Stomach (tissue), 4 donors: ENCODE results near the gene COX19.

ENCODE experiments used
- CTCF ChIP-seq, 7 experiments: fragments of 450-650 bp in 4 of 7; fragments of 200-600 bp in 3 of 7; sonication (generic) in 3 of 7; IDR thresholded peaks; one replicate each; pipeline ENCODE4 v1.5.1; 2016 to 2019; ENCODE audit warnings: antibody characterized with exemption in 7 of 7, control low read depth in 2 of 7, mild to moderate bottlenecking in 1 of 7
- EP300 ChIP-seq: sonication (generic); formaldehyde crosslinking; IDR thresholded peaks from one replicate; pipeline ENCODE4 v1.6.1; 2017; ENCODE audit warnings: antibody characterized with exemption
- POLR2A ChIP-seq, 4 donors: fragments of 450-650 bp; IDR thresholded peaks; one replicate each; pipeline ENCODE4 v1.6.1; 2016; ENCODE audit warnings: antibody characterized with exemption in 4 of 4, control low read depth in 2 of 4, mild to moderate bottlenecking in 1 of 4, moderate library complexity in 1 of 4
- POLR2AphosphoS5 ChIP-seq, 3 donors: sonication (generic); formaldehyde crosslinking; IDR thresholded peaks; one replicate each; pipeline ENCODE4 v1.6.1; 2016; ENCODE audit warnings: antibody characterized with exemption in 3 of 3

DNA sequence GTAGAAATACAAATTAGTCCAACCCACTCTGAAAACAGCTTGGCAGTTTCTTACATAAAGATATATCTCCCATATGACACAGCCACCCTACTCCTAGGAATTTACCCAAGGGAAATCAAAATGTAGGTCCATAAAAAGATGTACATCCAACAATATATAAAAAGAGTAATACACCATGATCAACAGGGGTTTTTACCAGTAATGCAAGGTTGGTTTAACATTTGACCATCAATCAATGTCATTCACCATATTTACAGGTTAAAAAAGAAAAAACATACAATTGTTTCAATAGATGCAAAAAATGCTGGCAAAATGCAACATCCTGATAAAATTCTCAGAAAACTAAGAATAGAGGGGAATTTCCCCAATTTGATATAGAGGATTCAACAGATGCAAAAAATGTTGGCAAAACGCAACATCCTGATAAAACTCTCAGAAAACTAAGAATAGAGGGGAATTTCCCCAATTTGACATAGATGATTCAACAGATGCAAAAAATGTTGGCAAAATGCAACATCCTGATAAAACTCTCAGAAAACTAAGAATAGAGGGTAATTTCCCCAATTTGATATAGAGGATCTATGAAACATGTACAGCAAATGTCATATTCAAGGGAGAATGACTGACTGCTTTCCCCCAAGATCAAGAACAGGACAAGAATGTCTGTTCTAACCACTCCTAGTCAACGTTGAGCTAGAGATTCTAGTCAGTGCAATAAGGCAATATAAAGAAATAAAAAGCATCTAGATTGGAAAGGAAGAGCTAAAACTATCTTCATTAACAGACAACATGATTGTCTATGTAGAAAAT, 34.5 kb downstream of the COX19 start:
- no peak for TF ChIP-seq CTCF (IDR thresholded peaks at IDR 0.05)
- TF ChIP-seq POLR2A (IDR thresholded peaks at IDR 0.05) = no peak
- no peak for TF ChIP-seq POLR2AphosphoS5 (IDR thresholded peaks at IDR 0.05)
- TF ChIP-seq EP300 = no peak
